MM.1S (cell line): ENCODE results near the gene SAP30BP.

Experiments
- DNase-seq: peaks from one replicate; pipeline ENCODE4 v3.0.0-alpha.2; 2015
- H2AFZ ChIP-seq: fragments of 300-600 bp; sonication (generic); 2 replicates; pipeline ENCODE4 v1.6.0; 2016; ENCODE audit warnings: antibody characterized with exemption, low read length
- H3F3A ChIP-seq: fragments of 300-600 bp; sonication (generic); 2 replicates; pipeline ENCODE4 v1.6.1; 2016; ENCODE audit warnings: mild to moderate bottlenecking, antibody characterized with exemption, low read length, moderate library complexity, mixed read lengths; ENCODE audit not compliant: insufficient read depth
- H3K27ac ChIP-seq: fragments of 300-600 bp; sonication (generic); 2 replicates; pipeline ENCODE4 v1.5.1; 2016; ENCODE audit warnings: mild to moderate bottlenecking, low read length
- H3K27me3 ChIP-seq: fragments of 300-600 bp; sonication (generic); replicated peaks from 2 replicates; pipeline ENCODE4 v1.6.0; 2016; ENCODE audit warnings: low read length; ENCODE audit not compliant: insufficient read depth
- H3K36me3 ChIP-seq: fragments of 300-600 bp; sonication (generic); replicated peaks from 2 replicates; pipeline ENCODE4 v1.6.1; 2016; ENCODE audit warnings: mild to moderate bottlenecking, low read length, mixed read lengths; ENCODE audit not compliant: insufficient read depth
- H3K4me1 ChIP-seq: fragments of 300-600 bp; sonication (generic); 2 replicates; pipeline ENCODE4 v1.6.1; 2016; ENCODE audit warnings: low read length, mixed read lengths
- H3K4me2 ChIP-seq: fragments of 300-600 bp; sonication (generic); 2 replicates; pipeline ENCODE4 v1.6.0; 2016; ENCODE audit warnings: low read depth, low read length
- H3K4me3 ChIP-seq: fragments of 300-600 bp; sonication (generic); 2 replicates; pipeline ENCODE4 v1.5.1; 2016; ENCODE audit warnings: low read length, mixed read lengths
- H3K79me2 ChIP-seq: fragments of 300-600 bp; sonication (generic); 2 replicates; pipeline ENCODE4 v1.6.1; 2016; ENCODE audit warnings: mixed run types, low read length, mixed read lengths
- H3K9ac ChIP-seq: fragments of 300-600 bp; sonication (generic); 2 replicates; pipeline ENCODE4 v1.6.1; 2016; ENCODE audit warnings: low read length, mixed read lengths
- H3K9me2 ChIP-seq: fragments of 300-600 bp; sonication (generic); replicated peaks from 2 replicates; pipeline ENCODE4 v1.6.1; 2016; ENCODE audit warnings: mild to moderate bottlenecking, low read length, mixed read lengths; ENCODE audit not compliant: insufficient read depth
- H3K9me3 ChIP-seq: fragments of 300-600 bp; sonication (generic); replicated peaks from 2 replicates; pipeline ENCODE4 v1.6.1; 2016; ENCODE audit warnings: mild to moderate bottlenecking, low read length, mixed read lengths; ENCODE audit not compliant: insufficient read depth
- H4K20me1 ChIP-seq: fragments of 300-600 bp; sonication (generic); 2 replicates; pipeline ENCODE4 v1.6.1; 2016; ENCODE audit warnings: mild to moderate bottlenecking, low read length, moderate library complexity, mixed read lengths; ENCODE audit not compliant: insufficient read depth
- CTCF ChIP-seq: fragments of 300-600 bp; sonication (generic); IDR thresholded peaks from 2 replicates; pipeline ENCODE4 v1.5.1; 2016; ENCODE audit warnings: antibody characterized with exemption, low read length, mixed read lengths
- EZH2 ChIP-seq: fragments of 300-600 bp; sonication (generic); optimal IDR thresholded peaks from 2 replicates; pipeline ENCODE3; 2017; ENCODE audit warnings: low read depth, mild to moderate bottlenecking, antibody characterized with exemption, low read length, mixed read lengths
- EZH2phosphoT487 ChIP-seq: fragments of 300-600 bp; sonication (generic); IDR thresholded peaks from 2 replicates; pipeline ENCODE4 v1.6.1; 2018; ENCODE audit warnings: antibody characterized with exemption, low read length

SAP30BP gene

GRCh38 chr17:75753514-75754377, 86.6 kb downstream of the SAP30BP start:
- Histone ChIP-seq H3K4me2 (peak overlapping the region; percentile 94), H3K9ac (peak overlapping the region; percentile 83), H3F3A (no peaks in the 10 kb centered on the region), H3K79me2 (no peaks in the 10 kb centered on the region), H3K27ac (no peak overlapping the region), H3K36me3 (no peaks in the 10 kb centered on the region), H3K4me3 (peak overlapping the region; percentile 74), H3K9me3 (no peaks in the 10 kb centered on the region), H3K4me1 (peaks cover 6% of the 10 kb centered on the region), H4K20me1 (no peaks in the 10 kb centered on the region), H3K9me2 (no peaks in the 10 kb centered on the region), H2AFZ (peak overlapping the region; percentile 94), H3K27me3 (no peaks in the 10 kb centered on the region)
- DNase-seq, result peak; percentile 82
- TF ChIP-seq CTCF (peak; percentile 55), EZH2 (no peak)

DNA sequence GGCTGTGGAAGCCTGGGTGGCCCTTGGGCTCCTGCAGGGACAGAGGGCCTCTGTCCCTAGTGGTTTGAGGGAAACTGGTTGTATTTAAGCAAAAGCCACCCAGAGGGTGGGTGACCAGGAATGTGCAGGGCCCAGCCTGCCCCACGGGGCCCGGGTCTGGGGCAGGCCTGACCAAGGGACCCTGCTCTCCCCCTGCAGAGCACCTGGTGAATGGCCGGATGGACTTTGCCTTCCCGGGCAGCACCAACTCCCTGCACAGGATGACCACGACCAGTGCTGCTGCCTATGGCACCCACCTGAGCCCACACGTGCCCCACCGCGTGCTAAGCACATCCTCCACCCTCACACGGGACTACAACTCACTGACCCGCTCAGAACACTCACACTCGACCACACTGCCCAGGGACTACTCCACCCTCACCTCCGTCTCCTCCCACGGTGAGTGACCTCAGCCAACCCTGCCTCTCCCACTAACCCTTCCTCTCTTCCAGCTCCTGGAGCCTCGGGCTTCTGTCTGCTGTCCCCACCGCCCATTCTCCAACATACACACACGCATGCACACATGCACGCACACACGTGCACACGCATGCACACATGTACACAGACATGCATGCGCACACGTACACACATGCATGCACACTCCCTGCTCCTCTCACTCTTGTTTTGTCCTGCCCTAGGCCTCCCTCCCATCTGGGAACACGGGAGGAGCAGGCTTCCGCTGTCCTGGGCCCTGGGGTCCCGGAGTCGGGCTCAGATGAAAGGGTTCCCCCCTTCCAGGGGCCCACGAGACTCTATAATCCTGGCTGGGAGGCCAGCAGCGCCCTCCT, 87.5 kb downstream of the SAP30BP start:
- Histone ChIP-seq H3K9me2 (no peaks in the 10 kb centered on the region), H4K20me1 (no peaks in the 10 kb centered on the region), H3K4me1 (peaks cover 6% of the 10 kb centered on the region), H3K4me3 (0 out of 2 replicates have a peak overlapping the region, but pooled peaks have one; percentile 20), H3K4me2 (peak overlapping the region; percentile 86), H3K27ac (no peak overlapping the region), H3K79me2 (no peaks in the 10 kb centered on the region), H3F3A (no peaks in the 10 kb centered on the region), H2AFZ (peak overlapping the region; percentile 75), H3K27me3 (no peaks in the 10 kb centered on the region), H3K9me3 (no peaks in the 10 kb centered on the region), H3K9ac (peak overlapping the region; percentile 83), H3K36me3 (no peaks in the 10 kb centered on the region)
- no peak for DNase-seq
- TF ChIP-seq EZH2phosphoT487 (no peak), CTCF (no peak), EZH2 (no peak)

- Histone ChIP-seq H3K9me2 (no peaks in the 10 kb centered on the region), H3K36me3 (no peaks in the 10 kb centered on the region), H3K4me1 (peaks cover 6% of the 10 kb centered on the region), H3K79me2 (no peaks in the 10 kb centered on the region), H2AFZ (no peak overlapping the region), H3K4me2 (no peak overlapping the region), H3K27ac (no peak overlapping the region), H3K27me3 (no peaks in the 10 kb centered on the region), H3K4me3 (no peak overlapping the region), H3K9me3 (no peaks in the 10 kb centered on the region), H3F3A (no peaks in the 10 kb centered on the region), H4K20me1 (no peaks in the 10 kb centered on the region), H3K9ac (no peak overlapping the region)
- TF ChIP-seq EZH2phosphoT487 (no peak), EZH2 (no peak)
- DNase-seq, result no peak
Measured at GRCh38 chr17:75755205-75755901, 88.2 kb downstream of the SAP30BP start.
